Epithelial cell of proximal tubule (primary cell): ENCODE data around the gene NCKAP5. TPM values are rescaled to one million over a fixed set of nuclear protein-coding genes. Genes with fewer than 3 reads are reported as not detected.

Experiments
- DNase-seq: peaks from one replicate; pipeline ENCODE4 v3.0.0-alpha.2; 2011; ENCODE audit warnings: low read depth
- H3K4me3 ChIP-seq: 2 replicates; pipeline ENCODE4 v1.5.1; 2011; ENCODE audit warnings: low read depth, mild to moderate bottlenecking, low read length
- CTCF ChIP-seq: conservative IDR thresholded peaks from 2 replicates; pipeline ENCODE4 v1.5.1; 2012; ENCODE audit warnings: low read depth, mild to moderate bottlenecking, low read length
- total RNA-seq: library from RNA; depleted of rRNA; stranded (reverse); fragments of >200 nt; gene quantifications from 2 replicates; pipeline ENCODE4 v1.2.3, GENCODE V29; 2015

Gene NCKAP5
- total RNA-seq, 1 donor from 2014 or later: 0.69 TPM

GRCh38 chr2:133248264-133248663, 320.0 kb downstream of the NCKAP5 start:
- no peak for TF ChIP-seq CTCF
- no peak for DNase-seq
- no peak overlapping the region for H3K4me3 ChIP-seq

GRCh38 chr2:133247631-133248030, 320.6 kb downstream of the NCKAP5 start:
- H3K4me3 ChIP-seq: no peak overlapping the region
- TF ChIP-seq CTCF: no peak
- no peak for DNase-seq

- DNase-seq: no peak
- no peak for TF ChIP-seq CTCF
- H3K4me3 ChIP-seq: peak overlapping the region; percentile 24
Observed at GRCh38 chr2:133241224-133241571, 327.1 kb downstream of the NCKAP5 start.

- no peak for DNase-seq
- H3K4me3 ChIP-seq: peak overlapping the region; percentile 24
- no peak for TF ChIP-seq CTCF
Observed at GRCh38 chr2:133240491-133241223, 327.6 kb downstream of the NCKAP5 start.

GRCh38 chr2:133235968-133236367, 332.3 kb downstream of the NCKAP5 start:
- H3K4me3 ChIP-seq: no peak overlapping the region
- TF ChIP-seq CTCF: no peak
- DNase-seq: no peak

- no peak for TF ChIP-seq CTCF
- H3K4me3 ChIP-seq: no peak overlapping the region
- DNase-seq: no peak
Observed at GRCh38 chr2:133232556-133232955, 335.7 kb downstream of the NCKAP5 start.

GRCh38 chr2:133231264-133231663, 337.0 kb downstream of the NCKAP5 start:
- DNase-seq: no peak
- no peak for TF ChIP-seq CTCF
- no peak overlapping the region for H3K4me3 ChIP-seq
